ENCODE results near the gene PLB1.

DNA sequence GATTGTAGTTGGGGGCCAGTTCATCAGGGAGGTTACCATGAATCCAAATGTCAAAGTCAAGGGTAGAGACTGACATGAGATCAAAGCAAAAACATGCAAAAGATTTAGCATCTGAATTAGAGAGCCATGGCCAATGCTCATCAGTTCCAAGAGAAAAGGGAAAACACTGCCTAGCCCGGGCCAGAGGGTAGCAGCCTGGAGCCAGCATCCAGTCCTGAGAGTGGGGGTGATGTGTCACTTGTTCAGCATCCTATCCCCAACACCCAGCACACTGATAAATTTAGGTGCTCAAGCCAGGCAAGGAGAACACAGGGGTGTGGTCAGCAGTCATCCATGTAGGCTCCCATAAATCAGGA, 178.8 kb downstream of the PLB1 start:
- TF ChIP-seq POLR2A (IDR thresholded peaks at IDR 0.05) (no peak), CTCF (IDR thresholded peaks at IDR 0.05) (no peak)

Data from adrenal gland (tissue), 5 donors.